ENCODE measurements around the gene SETDB1. TPM values are rescaled to one million over a fixed set of nuclear protein-coding genes. Genes with fewer than 3 reads are reported as not detected.

Gene SETDB1
- total and polyA plus RNA-seq, 2 of the 13 experiments (the other 11 are each of a cell fraction or from before 2014, with no cell fraction given): 33.1 to 34.6 TPM

- no peak for TF ChIP-seq ATF2 (CRISPR knock-in tag; IDR thresholded peaks at IDR 0.05)
- TF ChIP-seq GATAD2A (CRISPR knock-in tag; IDR thresholded peaks at IDR 0.05): peak; percentile 33; the same call in 1 of the 2 replicates
- TF ChIP-seq ZNF644 (CRISPR knock-in tag; IDR thresholded peaks at IDR 0.05; ENCODE audit: low read depth): peak; percentile 66; the same call in 1 of the 2 replicates
- TF ChIP-seq ZNF552 (CRISPR knock-in tag; IDR thresholded peaks at IDR 0.05; ENCODE audit: borderline replicate concordance): 0 out of 2 replicates have a peak, but pooled peaks have one; percentile 34
- TF ChIP-seq NR0B2 (CRISPR knock-in tag; IDR thresholded peaks at IDR 0.05): no peak
- no peak for TF ChIP-seq ZBTB14 (CRISPR knock-in tag; IDR thresholded peaks at IDR 0.05)
- TF ChIP-seq ZBTB3 (CRISPR knock-in tag; IDR thresholded peaks at IDR 0.05; ENCODE audit: borderline replicate concordance, low read depth): 0 out of 2 replicates have a peak, but pooled peaks have one; percentile 9
- peak; percentile 31 for TF ChIP-seq TBL1XR1 (IDR thresholded peaks at IDR 0.05; ENCODE audit: borderline replicate concordance, low read length, partially characterized antibody)
- TF ChIP-seq MXI1 (IDR thresholded peaks at IDR 0.05; ENCODE audit: borderline replicate concordance, low read depth, low read length): 0 out of 3 replicates have a peak, but pooled peaks have one; percentile 18
- TF ChIP-seq ZNF724P (CRISPR knock-in tag; IDR thresholded peaks at IDR 0.05; ENCODE audit: borderline replicate concordance): no peak
- 0 out of 2 replicates have a peak, but pooled peaks have one; percentile 60 for TF ChIP-seq ZSCAN31 (CRISPR knock-in tag; IDR thresholded peaks at IDR 0.05; ENCODE audit: low read depth)
- TF ChIP-seq ZNF788 (CRISPR knock-in tag; IDR thresholded peaks at IDR 0.05; ENCODE audit: borderline replicate concordance): peak; percentile 49; the same call in 1 of the 2 replicates
- TF ChIP-seq SRF (IDR thresholded peaks at IDR 0.05; ENCODE audit: low read depth, low read length): 0 out of 2 replicates have a peak, but pooled peaks have one; percentile 2
- TF ChIP-seq NPAS2 (CRISPR knock-in tag; IDR thresholded peaks at IDR 0.05; ENCODE audit: borderline replicate concordance): no peak
- TF ChIP-seq MAF1 (CRISPR knock-in tag; IDR thresholded peaks at IDR 0.05; ENCODE audit: borderline replicate concordance): no peak
- peak; percentile 71 for TF ChIP-seq POLR2AphosphoS5 (IDR thresholded peaks at IDR 0.05; ENCODE audit: low read depth, low read length)
- TF ChIP-seq RXRA (CRISPR knock-in tag; IDR thresholded peaks at IDR 0.05): peak; percentile 55
- no peak for TF ChIP-seq ZNF512B (CRISPR knock-in tag; IDR thresholded peaks at IDR 0.05; ENCODE audit: borderline replicate concordance)
- no peak for TF ChIP-seq GFI1 (CRISPR knock-in tag; IDR thresholded peaks at IDR 0.05; ENCODE audit: borderline replicate concordance)
- TF ChIP-seq ZNF263 (CRISPR knock-in tag; IDR thresholded peaks at IDR 0.05): peak; percentile 94
- peak; percentile 23 for TF ChIP-seq CEBPG (CRISPR knock-in tag; IDR thresholded peaks at IDR 0.05)
- TF ChIP-seq RCOR2 (CRISPR knock-in tag; IDR thresholded peaks at IDR 0.05): 0 out of 2 replicates have a peak, but pooled peaks have one; percentile 9
- no peak for TF ChIP-seq ZBTB1 (CRISPR knock-in tag; IDR thresholded peaks at IDR 0.05; ENCODE audit: borderline replicate concordance)
- TF ChIP-seq RXRB (CRISPR knock-in tag; IDR thresholded peaks at IDR 0.05; ENCODE audit: borderline replicate concordance): peak; percentile 41; the same call in 1 of the 2 replicates
- no peak for TF ChIP-seq SUZ12 (IDR thresholded peaks at IDR 0.05; ENCODE audit: low read depth, low read length)
Measured at GRCh38 chr1:151006327-151007052, 80.3 kb downstream of the SETDB1 start, which contains the start of gene MINDY1 (continued).
